ENCODE results near the gene THAP10. TPM values are rescaled to one million over a fixed set of nuclear protein-coding genes. Genes with fewer than 3 reads are reported as not detected.

THAP10 gene
- total RNA-seq (2021; fragmentation: NEBNext Ultra II Directional; extraction: Animal tissue kit (Norgen Biotek cat#: 25700)), result 1 to 10 TPM; 4.2 to 5.8 (median 5.1) TPM
- long read RNA-seq, transcript THAP10-201 (3 exons, 2,399 nt), result major isoform, 6 of 9 reads
- long read RNA-seq, partial matches to known transcripts, result 0 of 9 reads
- long read RNA-seq, other reads (novel, unspliced or antisense), result 3 of 9 reads

GRCh38 chr15:70892002-70892911 is at the start of gene THAP10, which contains the start of gene LRRC49:
Gene THAP10, minus strand, starts transcription at chr15:70892433. Its CDS starts 161 bp downstream, at chr15:70892272.
Gene LRRC49, plus strand, starts transcription at chr15:70892826. Its CDS starts 69 bp downstream, at chr15:70892895.
- Mint-ChIP-seq H3K9me3 (no peaks in the 10 kb centered on the region), H3K27me3 (ENCODE audit: insufficient read depth) (no peaks in the 10 kb centered on the region; the same call in 1 of the 2 replicates), H3K4me1 (ENCODE audit: low read depth) (peaks cover 25% of the 10 kb centered on the region), H3K4me3 (peak within 1 kb of the TSS; percentile 94), H3K36me3 (ENCODE audit: low read depth) (no peaks in the 10 kb centered on the region), H3K27ac (peak within 1 kb of the TSS; percentile 95)
- TF ChIP-seq CTCF (IDR thresholded peaks at IDR 0.05), result 0 out of 2 replicates have a peak, but pooled peaks have one; percentile 19
- DNase-seq, result peak; percentile 99

DNA sequence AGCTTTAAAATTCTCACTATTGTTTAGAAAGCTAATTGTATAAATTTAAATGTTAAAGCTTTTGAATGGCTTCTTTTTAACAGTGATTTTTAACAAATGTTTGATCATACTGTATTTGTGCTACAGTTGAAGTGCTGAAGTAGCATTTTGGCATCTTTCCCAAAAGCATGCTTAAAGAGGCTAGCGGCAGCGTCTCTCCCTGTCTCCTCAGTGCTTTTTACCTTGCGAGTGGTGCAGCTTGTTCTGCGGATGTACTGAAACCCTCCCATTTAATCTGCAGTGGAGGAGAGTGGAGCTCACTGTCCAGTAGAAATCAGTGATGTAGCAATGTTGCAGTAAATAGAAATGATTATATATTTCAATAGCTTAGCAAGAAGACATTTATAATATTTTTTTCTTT is 44.1 kb upstream of the THAP10 start:
- peaks cover 14% of the 10 kb centered on the region; the same call in 1 of the 2 replicates for H3K4me1 Mint-ChIP-seq (ENCODE audit: low read depth)
- H3K27me3 Mint-ChIP-seq (ENCODE audit: insufficient read depth), result no peaks in the 10 kb centered on the region; the same call in 1 of the 2 replicates
- H3K4me3 Mint-ChIP-seq, result no peak overlapping the region
- TF ChIP-seq CTCF (IDR thresholded peaks at IDR 0.05), result no peak
- H3K36me3 Mint-ChIP-seq (ENCODE audit: low read depth), result no peaks in the 10 kb centered on the region
- DNase-seq, result no peak
- H3K9me3 Mint-ChIP-seq, result no peaks in the 10 kb centered on the region
- no peak overlapping the region for H3K27ac Mint-ChIP-seq

DNA sequence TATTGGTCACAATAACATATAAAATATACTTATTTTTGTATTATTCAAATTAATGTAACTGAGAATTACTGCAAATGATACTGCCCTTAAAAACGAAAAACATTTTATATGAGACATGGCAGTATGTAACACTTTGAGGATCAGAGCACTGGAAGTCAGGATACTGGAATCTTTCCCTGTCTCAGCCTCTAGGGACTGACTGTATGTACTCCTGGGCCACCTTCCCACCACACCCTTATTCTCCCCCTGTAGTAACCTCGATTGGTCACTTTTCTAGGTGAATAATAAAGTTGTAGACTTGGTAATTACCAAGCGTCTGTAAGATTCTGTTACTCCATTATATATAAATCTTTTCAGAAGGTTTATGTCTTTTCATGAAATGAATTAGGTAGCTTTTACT is 43.4 kb upstream of the THAP10 start:
- Mint-ChIP-seq H3K4me1 (ENCODE audit: low read depth) (peaks cover 14% of the 10 kb centered on the region; the same call in 1 of the 2 replicates), H3K4me3 (no peak overlapping the region), H3K36me3 (ENCODE audit: low read depth) (no peaks in the 10 kb centered on the region), H3K27ac (no peak overlapping the region), H3K9me3 (no peaks in the 10 kb centered on the region), H3K27me3 (ENCODE audit: insufficient read depth) (no peaks in the 10 kb centered on the region; the same call in 1 of the 2 replicates)
- no peak for TF ChIP-seq CTCF (IDR thresholded peaks at IDR 0.05)
- DNase-seq, result no peak

GRCh38 chr15:70933411-70933810 is 41.2 kb upstream of the THAP10 start:
- Mint-ChIP-seq H3K9me3 (no peaks in the 10 kb centered on the region), H3K4me1 (ENCODE audit: low read depth) (peaks cover 14% of the 10 kb centered on the region; the same call in 1 of the 2 replicates), H3K27me3 (ENCODE audit: insufficient read depth) (no peaks in the 10 kb centered on the region; the same call in 1 of the 2 replicates), H3K27ac (no peak overlapping the region), H3K4me3 (no peak overlapping the region), H3K36me3 (ENCODE audit: low read depth) (0 out of 2 replicates have a peak, but pooled peaks cover 5% of the 10 kb centered on the region)
- no peak for TF ChIP-seq CTCF (IDR thresholded peaks at IDR 0.05)
- DNase-seq, result no peak

DNA sequence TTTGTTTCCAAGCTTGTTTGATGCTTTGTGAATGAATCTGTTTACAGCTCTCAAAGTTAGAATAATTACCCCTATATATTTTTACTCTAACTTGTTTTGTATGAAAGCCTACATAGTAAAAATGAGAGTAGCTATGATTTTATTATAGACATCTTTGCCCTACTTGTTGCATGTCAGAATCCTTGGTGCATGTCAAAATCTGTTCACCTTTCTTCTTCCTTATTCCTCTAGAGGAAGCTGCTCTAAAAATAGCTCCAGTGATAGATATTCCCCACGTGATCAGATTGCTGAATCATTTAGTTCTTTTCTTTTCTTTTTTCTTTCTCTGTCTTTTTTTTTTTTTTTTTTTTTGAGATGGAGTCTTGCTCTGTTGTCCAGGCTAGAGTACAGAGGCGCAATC is 40.2 kb upstream of the THAP10 start:
- Mint-ChIP-seq H3K36me3 (ENCODE audit: low read depth) (0 out of 2 replicates have a peak, but pooled peaks cover 5% of the 10 kb centered on the region), H3K9me3 (no peaks in the 10 kb centered on the region), H3K4me3 (no peak overlapping the region), H3K4me1 (ENCODE audit: low read depth) (peaks cover 14% of the 10 kb centered on the region; the same call in 1 of the 2 replicates), H3K27me3 (ENCODE audit: insufficient read depth) (no peaks in the 10 kb centered on the region; the same call in 1 of the 2 replicates), H3K27ac (no peak overlapping the region)
- TF ChIP-seq CTCF (IDR thresholded peaks at IDR 0.05), result no peak
- no peak for DNase-seq

Data from HFFc6 (cell line).